Stromal cell of bone marrow (primary cell): ENCODE measurements around the gene FMN2.
"Not testable (repeated sequence)": the region's sequence is repeated elsewhere in the genome, so short reads cannot be mapped to it uniquely, and the experiment has no call there.

Source experiments
- DNase-seq: peaks from one replicate; pipeline ENCODE4 v3.0.0-alpha.2; 2012; ENCODE audit warnings: low read depth

The FMN2 gene

GRCh38 chr1:240362826-240363225 is 271.1 kb downstream of the FMN2 start:
- no peak for DNase-seq

- no peak for DNase-seq
These were observed 271.6 kb downstream of the FMN2 start for GRCh38 chr1:240363315-240363714.

GRCh38 chr1:240363914-240364313 is 272.2 kb downstream of the FMN2 start:
- DNase-seq, result no peak

GRCh38 chr1:240366636-240367035 is 275.0 kb downstream of the FMN2 start:
- DNase-seq, result no peak

- DNase-seq, result no peak
These were observed 293.9 kb downstream of the FMN2 start for GRCh38 chr1:240385551-240385950.

GRCh38 chr1:240385985-240386978 is 294.6 kb downstream of the FMN2 start:
- peak; percentile 84 for DNase-seq

- no peak for DNase-seq
These were observed 295.4 kb downstream of the FMN2 start for GRCh38 chr1:240387051-240387450.

- DNase-seq, result no peak
These were observed 300.1 kb downstream of the FMN2 start for GRCh38 chr1:240391660-240392260.

GRCh38 chr1:240394353-240394752 is 302.7 kb downstream of the FMN2 start:
- DNase-seq, result no peak

- no peak for DNase-seq
These were observed 303.7 kb downstream of the FMN2 start for GRCh38 chr1:240395336-240395735.

GRCh38 chr1:240399381-240399780 is 307.7 kb downstream of the FMN2 start:
- peak; percentile 79 for DNase-seq

- DNase-seq, result no peak
These were observed 310.0 kb downstream of the FMN2 start for GRCh38 chr1:240401731-240402130.

GRCh38 chr1:240402326-240402725 is 310.6 kb downstream of the FMN2 start:
- no peak for DNase-seq

- no peak for DNase-seq
These were observed 312.6 kb downstream of the FMN2 start for GRCh38 chr1:240404286-240404685.

- DNase-seq, result no peak
These were observed 314.1 kb downstream of the FMN2 start for GRCh38 chr1:240405751-240406150.

- DNase-seq, result no peak
These were observed 315.7 kb downstream of the FMN2 start for GRCh38 chr1:240407407-240407806.

GRCh38 chr1:240409615-240410014 is 317.9 kb downstream of the FMN2 start:
- no peak for DNase-seq

- peak; percentile 47 for DNase-seq
These were observed 322.0 kb downstream of the FMN2 start for GRCh38 chr1:240413732-240414131.

GRCh38 chr1:240414237-240414636 is 322.6 kb downstream of the FMN2 start:
- peak; percentile 56 for DNase-seq

- not testable (repeated sequence) for DNase-seq
These were observed 323.3 kb downstream of the FMN2 start for GRCh38 chr1:240415011-240415410.

GRCh38 chr1:240415532-240415931 is 323.8 kb downstream of the FMN2 start:
- DNase-seq, result no peak

GRCh38 chr1:240417317-240417716 is 325.6 kb downstream of the FMN2 start:
- no peak for DNase-seq

- no peak for DNase-seq
These were observed 329.1 kb downstream of the FMN2 start for GRCh38 chr1:240420766-240421165.
